ENCODE measurements around the gene PIGU. TPM values are rescaled to one million over a fixed set of nuclear protein-coding genes. Genes with fewer than 3 reads are reported as not detected.

The PIGU gene
- total RNA-seq, 4 donors from 2014 or later, result 9.5 to 17.5 (median 12.5) TPM

DNA sequence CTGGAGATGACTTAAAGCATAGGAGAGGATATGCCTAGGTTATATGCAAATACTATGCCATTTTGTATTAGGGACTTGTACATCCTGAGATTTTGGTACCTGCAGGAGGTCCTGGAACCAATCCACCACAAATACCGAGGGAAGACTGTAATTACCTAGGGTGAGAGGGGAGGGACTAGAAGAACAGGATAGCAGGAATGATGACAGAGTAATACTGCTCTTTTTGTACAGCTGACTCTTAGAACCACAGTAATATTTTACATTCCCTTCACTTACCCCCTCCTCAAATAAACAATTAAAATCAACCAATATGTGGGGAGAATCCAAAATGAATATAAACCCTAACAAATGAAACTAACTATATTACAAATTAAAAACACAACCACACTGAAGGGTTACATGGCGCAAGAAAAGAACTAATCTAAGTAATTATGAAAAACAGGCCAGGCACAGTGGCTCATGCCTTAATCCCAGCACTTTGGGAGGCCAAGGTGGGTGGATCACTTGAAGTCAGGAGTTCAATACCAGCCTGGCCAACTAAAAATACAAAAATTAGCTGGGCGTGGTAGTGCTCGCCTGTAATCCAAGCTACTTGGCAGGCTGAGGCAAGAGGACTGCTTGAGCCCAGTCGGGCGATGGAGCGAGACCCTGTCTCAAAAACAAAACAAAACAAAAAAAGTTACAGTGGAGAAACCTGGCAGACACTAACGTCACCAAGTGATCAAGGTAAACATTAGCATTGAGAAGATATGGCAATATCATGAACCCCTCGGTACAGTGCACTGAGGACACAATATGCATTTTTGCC lies 81.3 kb downstream of the PIGU start:
- TF ChIP-seq, protein P1, sequence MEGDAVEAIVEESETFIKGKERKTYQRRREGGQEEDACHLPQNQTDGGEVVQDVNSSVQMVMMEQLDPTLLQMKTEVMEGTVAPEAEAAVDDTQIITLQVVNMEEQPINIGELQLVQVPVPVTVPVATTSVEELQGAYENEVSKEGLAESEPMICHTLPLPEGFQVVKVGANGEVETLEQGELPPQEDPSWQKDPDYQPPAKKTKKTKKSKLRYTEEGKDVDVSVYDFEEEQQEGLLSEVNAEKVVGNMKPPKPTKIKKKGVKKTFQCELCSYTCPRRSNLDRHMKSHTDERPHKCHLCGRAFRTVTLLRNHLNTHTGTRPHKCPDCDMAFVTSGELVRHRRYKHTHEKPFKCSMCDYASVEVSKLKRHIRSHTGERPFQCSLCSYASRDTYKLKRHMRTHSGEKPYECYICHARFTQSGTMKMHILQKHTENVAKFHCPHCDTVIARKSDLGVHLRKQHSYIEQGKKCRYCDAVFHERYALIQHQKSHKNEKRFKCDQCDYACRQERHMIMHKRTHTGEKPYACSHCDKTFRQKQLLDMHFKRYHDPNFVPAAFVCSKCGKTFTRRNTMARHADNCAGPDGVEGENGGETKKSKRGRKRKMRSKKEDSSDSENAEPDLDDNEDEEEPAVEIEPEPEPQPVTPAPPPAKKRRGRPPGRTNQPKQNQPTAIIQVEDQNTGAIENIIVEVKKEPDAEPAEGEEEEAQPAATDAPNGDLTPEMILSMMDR (IDR thresholded peaks at IDR 0.05), result no peak
- no peak for TF ChIP-seq POLR2A (IDR thresholded peaks at IDR 0.05)
- Histone ChIP-seq H3K27ac (no peak overlapping the region), H3K4me3 (no peak overlapping the region), H3K27me3 (no peaks in the 10 kb centered on the region), H3K4me1 (peaks cover 2 to 5% of the 10 kb centered on the region in 2 donors), H3K9me3 (no peaks in the 10 kb centered on the region), H3K36me3 (no peaks in the 10 kb centered on the region)
- DNase-seq, result no peak
- intact Hi-C loops (cut with DNase I; ENCODE audit: low total_unique reads), result no loop called here

DNA sequence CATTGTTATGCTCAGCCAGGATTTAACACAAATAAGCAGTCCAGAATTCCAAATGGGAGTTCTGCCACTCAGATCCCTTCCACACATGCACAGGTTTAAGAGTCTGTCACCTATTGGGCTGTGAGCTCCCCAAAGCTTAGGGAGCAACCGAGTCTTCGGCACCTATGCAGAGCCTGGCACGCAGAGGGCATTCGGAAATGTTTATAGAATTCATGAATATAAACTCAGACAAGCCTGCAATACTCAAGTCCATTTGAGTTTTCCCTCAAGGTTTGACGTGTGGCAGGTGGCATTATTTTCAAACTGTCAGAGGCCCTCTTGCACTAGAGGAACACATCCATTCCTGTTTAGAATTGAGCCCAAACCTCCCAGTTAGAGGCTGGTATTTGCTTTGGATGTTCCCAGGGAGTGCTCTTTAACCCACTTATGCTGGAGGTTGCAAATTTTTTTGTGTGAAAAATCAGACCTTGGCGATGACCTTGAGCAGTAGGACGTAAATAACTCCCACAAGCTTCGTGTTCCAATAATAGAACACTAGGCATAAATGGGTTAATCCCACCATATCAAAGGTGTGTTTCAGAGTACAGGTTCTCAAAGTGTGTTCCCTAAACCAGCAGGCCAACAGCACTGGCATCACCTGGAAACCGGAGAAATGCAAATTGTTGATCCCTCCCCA lies 90.3 kb downstream of the PIGU start:
- H3K4me3 ChIP-seq, result no peak overlapping the region
- TF ChIP-seq, protein P1 (IDR thresholded peaks at IDR 0.05), result no peak
- H3K9me3 ChIP-seq, result no peaks in the 10 kb centered on the region
- no peaks in the 10 kb centered on the region for H3K27me3 ChIP-seq
- intact Hi-C loops (cut with DNase I; ENCODE audit: low total_unique reads), result no loop called here
- no peaks in the 10 kb centered on the region for H3K36me3 ChIP-seq
- H3K27ac ChIP-seq, result no peak overlapping the region
- peaks cover 0 to 3% of the 10 kb centered on the region in 2 donors for H3K4me1 ChIP-seq
- DNase-seq, result no peak

DNA sequence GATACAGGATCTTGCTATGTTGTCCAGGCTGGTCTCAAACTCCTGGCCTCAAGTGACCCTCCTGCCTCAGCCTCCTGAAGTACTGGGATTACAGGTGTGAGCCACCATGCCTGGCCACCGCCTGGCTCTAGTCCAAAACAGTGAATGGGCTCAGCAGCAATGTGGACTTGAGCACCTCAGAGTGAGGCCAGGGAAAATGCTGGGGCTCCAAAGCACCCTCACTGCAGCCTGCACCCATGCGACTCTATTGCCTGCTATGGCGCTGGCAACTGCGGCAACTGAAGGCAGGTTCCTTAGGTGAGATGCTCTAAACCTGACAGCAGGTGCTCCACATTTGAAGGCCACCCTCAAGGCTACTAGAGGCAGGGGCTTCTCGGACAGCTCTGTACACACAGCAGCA lies 91.9 kb downstream of the PIGU start:
- DNase-seq, result no peak
- intact Hi-C loops (cut with DNase I; ENCODE audit: low total_unique reads), result no loop called here
- no peaks in the 10 kb centered on the region for H3K36me3 ChIP-seq
- no peak overlapping the region for H3K4me3 ChIP-seq
- TF ChIP-seq, protein P1 (IDR thresholded peaks at IDR 0.05), result no peak
- no peak for TF ChIP-seq POLR2A (IDR thresholded peaks at IDR 0.05)
- no peak overlapping the region for H3K27ac ChIP-seq
- no peaks in the 10 kb centered on the region for H3K27me3 ChIP-seq
- no peaks in the 10 kb centered on the region for H3K9me3 ChIP-seq
- H3K4me1 ChIP-seq, result peaks cover 3 to 6% of the 10 kb centered on the region in 2 donors

DNA sequence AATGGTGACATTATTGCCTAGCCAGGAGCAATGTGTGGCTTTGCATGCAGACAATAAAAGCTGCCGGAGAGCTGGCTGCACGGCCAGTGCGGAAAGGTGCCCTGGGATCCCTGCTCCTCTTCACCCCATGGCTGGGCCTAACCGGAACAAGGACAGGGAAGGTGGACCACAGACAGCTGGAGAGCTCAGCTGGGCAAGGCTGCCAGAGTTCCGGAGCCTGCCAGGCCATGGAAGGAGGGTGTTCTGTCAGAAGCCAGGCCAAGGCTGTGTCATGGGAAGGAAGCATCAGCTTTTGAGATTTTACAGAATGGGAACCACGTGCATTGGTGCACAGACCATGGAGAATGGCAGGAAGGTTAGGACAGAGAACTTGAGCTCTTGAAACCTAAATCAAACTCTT lies 93.3 kb downstream of the PIGU start:
- no peak overlapping the region for H3K27ac ChIP-seq
- DNase-seq, result no peak
- no peaks in the 10 kb centered on the region for H3K27me3 ChIP-seq
- peaks cover 3 to 6% of the 10 kb centered on the region in 2 donors for H3K4me1 ChIP-seq
- H3K36me3 ChIP-seq, result no peaks in the 10 kb centered on the region
- no peaks in the 10 kb centered on the region for H3K9me3 ChIP-seq
- intact Hi-C loops (cut with DNase I; ENCODE audit: low total_unique reads), result no loop called here
- TF ChIP-seq, protein P1 (IDR thresholded peaks at IDR 0.05), result no peak
- TF ChIP-seq POLR2A (IDR thresholded peaks at IDR 0.05), result no peak
- no peak overlapping the region for H3K4me3 ChIP-seq

DNA sequence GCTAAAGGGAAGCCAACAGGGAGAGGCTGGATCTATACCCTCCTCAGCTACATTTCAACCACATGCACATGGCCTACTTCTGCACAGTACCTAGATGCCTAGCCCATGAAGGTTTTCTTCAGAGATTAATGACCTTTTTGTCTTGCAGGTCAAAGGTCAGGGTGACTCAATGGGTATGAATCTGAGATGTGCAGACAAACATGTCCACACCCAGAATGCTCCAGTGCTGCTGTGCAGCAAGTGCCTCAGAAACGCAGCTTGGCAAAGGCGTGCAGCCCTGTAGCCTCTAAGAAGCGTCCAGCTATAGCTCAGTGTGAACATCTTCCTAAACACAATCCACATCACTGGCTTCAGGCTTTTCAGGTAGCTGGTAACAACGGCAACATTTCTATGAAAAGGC lies 94.0 kb downstream of the PIGU start:
- no peak for TF ChIP-seq POLR2A (IDR thresholded peaks at IDR 0.05)
- TF ChIP-seq, protein P1 (IDR thresholded peaks at IDR 0.05), result no peak
- no peak overlapping the region for H3K4me3 ChIP-seq
- intact Hi-C loops (cut with DNase I; ENCODE audit: low total_unique reads), result no loop called here
- DNase-seq, result no peak
- H3K9me3 ChIP-seq, result no peaks in the 10 kb centered on the region
- no peaks in the 10 kb centered on the region for H3K27me3 ChIP-seq
- H3K27ac ChIP-seq, result no peak overlapping the region
- no peaks in the 10 kb centered on the region for H3K36me3 ChIP-seq
- peaks cover 3 to 6% of the 10 kb centered on the region in 2 donors for H3K4me1 ChIP-seq
